LoVo (cell line): Measurements from ENCODE around the gene CTNNBIP1.
A peak's percentile ranks its signal among the peaks of the same experiment; 100 is the strongest.
"Not testable (repeated sequence)": the region's sequence is repeated elsewhere in the genome, so short reads cannot be mapped to it uniquely, and the experiment has no call there.

ENCODE experiments used
- DNase-seq: peaks from one replicate; pipeline ENCODE4 v3.0.0-alpha.2; 2016; ENCODE audit warnings: low spot score

CTNNBIP1 gene

DNA sequence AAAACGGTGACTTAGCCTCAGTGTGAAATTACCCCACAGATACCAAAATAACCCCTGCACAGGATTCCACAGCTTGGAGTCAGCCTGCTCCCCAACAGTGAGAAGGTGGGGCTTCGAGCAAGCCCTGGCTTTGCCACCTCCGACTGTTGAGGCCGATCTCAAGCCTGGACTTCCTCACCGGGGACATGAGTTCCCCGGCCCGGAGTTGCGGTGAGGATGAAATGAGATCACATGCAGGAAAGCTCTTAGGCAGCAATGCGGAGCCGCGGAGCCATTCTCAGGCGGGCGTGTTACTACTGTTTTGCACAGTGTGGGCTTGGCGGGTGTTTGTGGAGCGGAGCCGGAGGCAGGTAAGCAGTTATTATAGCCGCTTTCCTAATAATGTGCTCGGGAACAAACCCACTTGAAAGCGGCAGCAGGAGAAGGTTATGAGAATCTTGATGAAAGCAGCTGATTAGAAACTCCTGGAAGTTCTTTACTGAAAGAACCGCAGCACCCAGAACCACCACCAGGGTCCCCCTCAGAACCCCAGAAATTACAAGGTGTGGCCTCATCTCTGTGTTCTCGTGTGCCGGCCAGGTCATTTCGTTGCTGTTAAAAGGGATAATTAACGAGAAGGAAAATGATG, 82.4 kb downstream of the CTNNBIP1 start:
- DNase-seq = no peak

GRCh38 chr1:9826616-9827015, 83.5 kb downstream of the CTNNBIP1 start:
- DNase-seq = no peak

- no peak for DNase-seq
These were observed 84.0 kb downstream of the CTNNBIP1 start for GRCh38 chr1:9826087-9826486.

DNA sequence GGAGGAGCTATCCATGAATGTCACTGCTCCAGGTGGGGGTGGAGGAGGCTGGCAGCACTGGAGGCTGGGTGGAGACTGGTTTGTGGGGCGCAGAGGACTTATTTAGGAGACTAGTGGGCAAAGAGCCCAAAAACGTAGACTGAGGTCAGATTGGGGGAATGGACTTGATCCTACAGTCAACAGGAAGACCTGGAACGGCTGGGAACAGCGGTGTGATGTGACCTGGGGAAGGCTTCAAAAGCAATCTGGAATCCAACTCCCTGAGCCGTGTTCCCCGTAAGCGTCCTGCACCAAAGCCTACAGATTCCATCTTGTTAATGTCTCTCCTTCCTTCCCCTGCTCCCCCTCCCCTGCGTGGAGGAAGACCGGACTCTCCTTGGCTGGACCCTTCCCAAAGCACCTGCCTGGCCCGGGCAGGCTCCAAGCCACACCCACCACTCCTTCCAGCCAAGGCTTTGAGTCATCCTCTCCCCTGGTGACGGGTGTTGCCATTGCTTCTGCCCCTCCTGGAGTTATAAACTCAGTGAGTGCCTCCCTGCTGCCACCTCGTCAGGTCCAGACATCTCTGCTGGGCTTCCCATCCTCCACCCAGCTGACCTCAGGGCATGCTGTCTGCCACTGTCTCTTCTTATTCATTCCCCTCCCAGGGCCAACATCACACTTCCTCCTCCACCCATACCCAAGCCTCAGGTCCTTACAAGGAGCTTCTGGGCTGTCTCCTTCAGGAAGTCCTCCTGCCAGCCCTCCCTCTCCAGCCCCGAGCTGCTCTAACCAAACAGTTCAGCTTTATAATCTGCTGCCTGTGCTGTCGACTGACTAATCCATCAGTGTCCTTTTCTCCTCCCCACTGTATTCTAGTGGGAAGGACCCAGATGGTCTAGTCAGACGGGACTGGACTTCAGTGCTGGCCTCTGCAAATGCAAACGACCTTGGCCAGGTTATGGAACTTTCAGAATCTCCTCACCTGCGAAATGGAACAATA, 84.7 kb downstream of the CTNNBIP1 start:
- DNase-seq = peak; percentile 96

GRCh38 chr1:9824702-9825089, 85.4 kb downstream of the CTNNBIP1 start:
- no peak for DNase-seq

DNA sequence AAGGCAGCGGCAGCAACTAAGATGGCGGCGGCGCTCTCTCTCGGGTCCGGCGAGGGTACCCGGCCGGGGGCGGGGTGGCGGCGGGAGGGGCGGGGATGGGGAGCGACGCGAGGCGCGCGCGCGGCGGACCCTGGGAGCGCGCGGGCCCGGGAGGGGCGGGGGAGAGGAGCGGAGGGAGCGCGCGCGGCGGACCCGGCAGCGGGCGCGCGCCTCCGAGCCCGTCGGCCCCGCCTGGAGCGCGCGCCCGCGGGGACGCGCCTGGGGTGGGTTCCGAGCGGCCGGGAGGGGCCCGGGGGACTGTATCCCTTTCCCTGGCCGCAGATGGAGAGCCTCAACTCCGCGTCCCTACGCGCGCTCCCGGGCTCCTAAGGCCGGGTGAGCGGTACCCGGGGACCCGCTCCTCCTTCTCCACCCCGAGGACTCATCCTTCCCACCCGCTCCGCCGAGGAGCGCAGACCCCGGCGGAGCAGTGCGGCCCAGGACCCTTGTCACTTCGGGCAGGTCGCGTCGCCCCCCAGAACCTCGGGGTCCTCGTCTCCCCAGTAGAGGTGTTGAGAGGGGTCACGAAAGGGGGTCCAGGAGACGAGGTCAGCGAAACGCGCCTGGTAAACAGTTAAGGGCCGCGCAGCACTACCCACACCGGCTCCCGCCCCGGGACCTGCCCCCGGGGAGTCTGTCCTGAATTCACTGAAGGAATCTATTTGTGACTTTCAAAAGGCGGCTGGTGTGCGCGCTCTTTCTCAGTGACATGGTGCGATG, 85.9 kb downstream of the CTNNBIP1 start, which contains the start of gene CLSTN1:
Gene CLSTN1 (minus strand): TSS at position 23 of the 759 bp plus-strand sequence. CDS start 232 bp downstream, outside the sequence.
- DNase-seq = peak; percentile 88

DNA sequence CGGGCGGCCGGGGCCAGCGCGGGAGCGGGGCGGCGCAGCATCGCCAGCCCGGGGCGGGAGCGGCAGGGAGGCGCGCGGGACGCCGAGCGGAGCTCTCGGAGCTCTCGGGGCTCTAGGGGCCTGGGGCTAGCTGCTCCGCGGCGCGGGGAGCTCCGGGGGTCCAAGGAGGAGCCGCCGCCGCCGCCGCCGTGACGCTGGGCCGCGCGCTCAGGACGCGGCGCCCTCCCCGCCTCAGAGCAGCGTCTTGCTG, 86.5 kb downstream of the CTNNBIP1 start:
- DNase-seq = no peak

GRCh38 chr1:9822897-9823692, 87.0 kb downstream of the CTNNBIP1 start:
- DNase-seq = peak; percentile 19

DNA sequence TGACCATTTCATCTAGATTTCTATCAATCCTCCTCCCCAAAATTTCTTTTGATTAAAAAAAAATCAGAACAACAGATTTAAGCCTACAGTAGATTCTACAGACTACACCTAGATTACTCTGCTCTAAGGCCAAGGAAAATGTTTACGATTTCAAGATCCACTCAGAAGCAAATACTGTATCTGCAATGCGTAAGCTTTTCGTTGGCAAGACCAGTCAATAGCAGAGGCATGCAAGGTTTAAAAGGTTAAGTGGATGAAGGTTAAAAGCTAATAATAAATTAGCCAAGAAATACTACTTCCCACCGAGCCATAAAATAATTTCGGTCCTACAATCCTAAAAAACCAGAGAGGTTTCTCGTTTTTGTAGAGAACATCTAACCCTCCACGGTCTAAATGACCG, 87.6 kb downstream of the CTNNBIP1 start:
- DNase-seq = no peak

GRCh38 chr1:9821710-9822109, 88.4 kb downstream of the CTNNBIP1 start:
- DNase-seq = no peak

DNA sequence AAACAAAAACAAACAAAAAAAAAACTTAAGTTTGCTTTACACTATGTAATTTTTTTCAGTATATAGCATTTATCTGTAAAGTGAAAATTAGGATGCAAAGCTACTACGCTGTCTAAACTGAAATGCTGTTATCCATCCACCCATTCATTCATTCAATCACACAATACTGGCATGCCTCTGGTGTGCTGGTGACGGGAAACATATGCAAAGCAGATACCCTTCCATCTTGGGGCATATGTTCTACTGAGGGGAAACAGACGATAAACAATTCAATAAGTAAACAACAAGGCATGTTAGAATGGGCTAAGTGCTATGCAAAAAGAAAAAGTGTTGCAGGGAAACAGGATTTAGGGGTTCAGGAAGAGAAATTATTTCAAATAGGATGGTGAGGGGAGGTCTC, 89.5 kb downstream of the CTNNBIP1 start:
- DNase-seq = no peak

- no peak for DNase-seq
These were observed 92.3 kb downstream of the CTNNBIP1 start for GRCh38 chr1:9817734-9818133.

DNA sequence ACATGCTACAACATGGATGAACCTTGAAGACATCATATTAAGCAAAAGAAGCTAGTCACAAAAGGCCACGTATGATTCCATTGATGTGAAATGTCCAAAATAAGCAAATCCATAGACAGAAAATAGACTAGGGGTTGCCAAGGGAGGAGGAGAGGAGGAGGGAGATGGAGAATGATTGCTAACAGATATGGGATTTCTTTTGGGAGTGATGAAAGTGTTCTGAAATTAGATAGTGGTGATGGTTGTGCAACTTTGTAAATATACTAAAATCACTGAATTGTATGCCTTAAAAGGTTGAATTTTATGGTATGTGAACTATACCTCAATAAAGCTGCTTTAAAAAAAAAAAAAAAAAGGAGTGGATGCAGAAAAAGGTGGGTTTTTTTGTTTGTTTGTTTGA, 93.9 kb downstream of the CTNNBIP1 start:
- no peak for DNase-seq

DNA sequence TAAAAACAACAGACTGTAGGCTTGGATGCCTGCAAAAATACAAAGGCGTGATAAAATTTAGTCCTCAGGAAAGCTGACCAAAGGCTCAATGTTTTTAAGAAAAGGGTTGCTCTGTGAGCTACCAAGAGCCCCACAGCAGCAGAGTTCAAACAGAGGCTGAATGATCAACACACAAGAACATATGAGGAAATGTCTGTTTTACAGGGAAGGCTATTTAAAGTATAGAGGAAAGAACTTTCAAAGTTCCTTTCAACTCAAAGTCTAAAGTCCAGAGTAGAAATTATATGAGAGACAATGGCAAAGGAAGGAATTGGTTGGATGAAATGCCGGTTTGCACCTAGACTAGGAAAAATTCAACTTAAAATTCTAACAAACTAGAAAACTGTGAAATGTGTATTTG, 94.9 kb downstream of the CTNNBIP1 start:
- peak; percentile 17 for DNase-seq

GRCh38 chr1:9814619-9815018, 95.5 kb downstream of the CTNNBIP1 start:
- no peak for DNase-seq

DNA sequence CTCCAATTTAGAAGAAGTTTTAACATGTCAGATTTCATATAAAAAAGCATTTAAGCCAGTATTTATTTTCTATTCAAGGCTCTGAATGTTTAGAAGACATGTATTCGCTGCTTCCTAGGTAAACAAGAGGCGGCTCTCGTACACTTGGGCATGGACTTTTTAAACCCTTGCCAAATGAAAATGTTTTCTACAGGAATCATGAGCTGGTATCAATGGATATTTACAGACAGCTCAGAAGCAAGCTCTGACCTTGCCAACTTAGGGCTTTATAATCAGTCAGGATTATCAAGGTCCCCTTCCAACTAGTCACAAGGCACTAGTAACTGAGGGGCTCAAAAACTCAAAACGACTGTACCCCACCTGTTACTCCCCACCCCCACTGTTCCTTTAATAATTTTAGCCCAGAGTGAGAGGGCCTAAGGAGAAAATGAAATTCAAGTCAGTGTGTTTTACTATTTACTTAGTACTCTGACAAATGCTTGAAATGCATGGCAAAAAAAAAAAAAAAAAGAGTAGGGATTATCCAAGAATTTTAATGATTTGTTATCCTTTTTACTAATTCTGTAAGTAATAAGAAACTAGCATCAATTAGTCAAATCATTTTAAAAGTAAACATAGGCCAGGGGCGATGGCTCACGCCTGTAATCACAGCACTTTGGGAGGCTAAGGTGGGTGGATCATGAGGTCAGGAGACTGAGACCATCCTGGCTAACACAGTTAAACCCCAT, 98.7 kb downstream of the CTNNBIP1 start:
- no peak for DNase-seq

DNA sequence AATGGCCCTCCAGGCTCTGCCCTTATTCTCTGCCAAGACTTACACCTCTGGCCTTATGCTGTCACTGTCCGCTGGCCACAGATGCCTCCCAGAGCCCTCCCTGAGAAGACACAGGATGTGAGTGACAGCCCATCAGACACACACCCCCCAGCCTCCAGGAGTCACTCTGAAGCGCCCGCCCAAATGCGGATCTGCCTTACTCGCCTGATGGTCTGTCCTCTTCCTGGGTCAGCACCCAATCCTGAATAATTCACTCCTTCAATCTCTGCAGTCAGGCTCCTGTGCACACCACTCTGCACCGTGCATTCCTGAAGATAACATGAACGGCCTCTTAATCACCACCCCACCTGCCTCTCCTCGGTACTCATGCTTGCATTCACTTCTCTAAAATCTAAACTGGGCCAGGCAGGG, 101.0 kb downstream of the CTNNBIP1 start:
- DNase-seq = no peak

DNA sequence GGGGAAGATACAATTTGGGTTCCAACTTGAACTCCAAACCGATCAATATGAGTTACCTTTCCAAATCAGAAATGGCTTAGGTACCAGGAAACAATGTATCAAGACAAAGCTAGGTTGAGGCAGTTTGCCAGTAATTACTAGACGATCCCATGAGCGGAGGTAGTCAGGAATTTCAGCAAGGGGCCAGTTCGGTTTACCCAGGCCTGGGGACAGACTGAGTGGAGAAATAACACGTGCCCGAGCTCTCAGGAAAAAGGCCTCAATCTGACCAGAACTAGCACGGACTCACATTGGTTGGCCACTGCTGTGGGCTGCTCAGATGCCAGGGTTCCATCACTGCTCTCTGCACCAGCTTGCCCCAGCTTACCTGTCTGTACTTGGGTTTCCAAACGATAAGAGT, 101.6 kb downstream of the CTNNBIP1 start:
- DNase-seq = no peak

DNA sequence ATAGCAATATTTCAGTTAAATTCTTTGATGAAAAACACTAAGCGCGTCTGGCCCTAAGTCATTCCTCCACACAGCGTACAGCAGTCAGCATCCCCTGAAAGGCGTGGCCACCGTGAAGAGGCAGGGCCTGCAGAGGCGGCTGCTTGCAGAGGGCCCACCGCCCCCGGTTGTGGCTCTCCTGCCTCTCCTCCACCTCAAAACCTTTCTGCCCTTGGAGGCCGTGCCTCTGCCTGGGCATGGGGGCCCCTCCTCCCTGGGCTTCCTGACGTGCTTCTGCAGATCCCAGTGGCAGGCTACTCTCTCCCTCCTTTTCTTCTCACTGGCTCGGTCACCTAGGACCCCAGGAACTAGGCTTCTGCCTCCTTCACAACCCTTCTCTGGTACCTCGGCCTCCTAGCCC, 102.5 kb downstream of the CTNNBIP1 start:
- no peak for DNase-seq

DNA sequence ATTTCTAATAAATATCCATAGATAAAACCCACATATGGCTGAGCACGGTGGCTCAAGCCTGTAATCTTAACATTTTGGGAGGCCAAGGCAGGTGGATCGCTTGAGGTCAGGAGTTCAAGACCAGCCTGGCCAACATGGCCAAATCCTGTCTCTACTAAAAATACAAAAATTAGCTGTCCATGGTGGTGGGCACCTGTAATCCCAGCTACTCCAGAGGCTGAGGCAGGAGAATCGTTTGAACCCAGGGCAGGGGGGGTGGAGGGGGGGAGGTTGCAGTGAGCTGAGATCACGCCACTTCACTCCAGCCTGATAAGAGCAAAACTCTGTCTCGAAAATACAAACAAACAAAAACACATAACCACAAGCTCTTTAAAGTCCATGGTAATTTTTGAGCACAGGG, 104.1 kb downstream of the CTNNBIP1 start:
- not testable (repeated sequence) for DNase-seq

GRCh38 chr1:9805006-9805508, 105.0 kb downstream of the CTNNBIP1 start:
- DNase-seq = no peak
